Right cardiac atrium (tissue), 5 donors: ENCODE data around the gene DMXL1. TPM values are rescaled to one million over a fixed set of nuclear protein-coding genes. Genes with fewer than 3 reads are reported as not detected.

Source experiments
- microRNA-seq, 2 donors: library from miRNA; unstranded; fragments of <30 nt; microRNA quantifications; one replicate each; pipeline ENCODE4 v1.2.0, GENCODE V29; 2020 to 2021
- polyA plus RNA-seq: library from polyadenylated mRNA; stranded (reverse); fragments of 200-250 nt; gene quantifications from one replicate; pipeline ENCODE4 v1.2.3, GENCODE V29; 2013
- total RNA-seq, 4 donors: library from RNA; stranded (reverse); fragmentation: NEBNext Ultra II Directional; extraction: Animal tissue kit (Norgen Biotek cat#: 25700); gene quantifications; one replicate each; pipeline ENCODE4 v1.2.1, GENCODE V29; 2021
- donor health status: healthy with polysubstance abuse.
- donor health status: DM: no; HTN: yes; CAD: no.
- donor health status: DM: no; HTN: no; CAD: no.
- donor health status: DM: no; HTN: yes; CAD: no; lungs with severe emphysema.
- donor health status: DM: yes; HTN: yes; CAD: no.

DMXL1 gene
- total and polyA plus RNA-seq, 5 donors: 10.8 to 42.3 (median 32.1) TPM

Small RNA genes within 50 kb of the gene (microRNA-seq; reads per million reads assigned to microRNA genes)
- gene MIR5706: 0 reads per million in 2 donors

Other genes starting within 250 kb of the DMXL1 start
- 10 to 100 TPM in 2 of 4 donors, 1 to 10 TPM in 2; 8.1 to 11.5 (median 9.7) TPM for gene DTWD2, start 82.5 kb upstream of the DMXL1 start, total RNA-seq
- gene DTWD2, start 82.5 kb upstream of the DMXL1 start, polyA plus RNA-seq: 6.1 TPM